GM21390 (cell line): ENCODE results near the gene LDLRAD4.

Experiments used
- ATAC-seq: cut with Tn5 transposase; IDR thresholded peaks from one replicate; pipeline ENCODE4 v1.9.1; 2021; ENCODE audit not compliant: unreplicated experiment

The LDLRAD4 gene

GRCh38 chr18:13264091-13265007 is 45.8 kb downstream of the LDLRAD4 start:
- no peak for ATAC-seq

- ATAC-seq, result no peak
Observed at GRCh38 chr18:13265008-13265910, 46.7 kb downstream of the LDLRAD4 start.

DNA sequence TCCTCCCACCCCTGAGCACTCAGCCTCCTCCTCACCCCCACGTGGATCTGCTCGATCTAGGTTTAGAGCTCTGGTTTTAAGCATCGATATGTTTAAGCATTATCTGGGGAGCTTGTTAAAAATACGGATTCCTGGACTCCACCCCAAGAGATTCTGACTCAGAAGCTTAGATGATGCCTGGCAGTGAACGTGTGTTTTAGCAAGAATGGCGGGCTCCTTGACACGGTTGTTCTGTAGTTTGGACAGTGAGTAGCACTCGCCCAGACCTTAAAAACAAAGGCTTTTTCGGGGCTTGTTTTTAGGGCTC is 47.3 kb downstream of the LDLRAD4 start:
- no peak for ATAC-seq

DNA sequence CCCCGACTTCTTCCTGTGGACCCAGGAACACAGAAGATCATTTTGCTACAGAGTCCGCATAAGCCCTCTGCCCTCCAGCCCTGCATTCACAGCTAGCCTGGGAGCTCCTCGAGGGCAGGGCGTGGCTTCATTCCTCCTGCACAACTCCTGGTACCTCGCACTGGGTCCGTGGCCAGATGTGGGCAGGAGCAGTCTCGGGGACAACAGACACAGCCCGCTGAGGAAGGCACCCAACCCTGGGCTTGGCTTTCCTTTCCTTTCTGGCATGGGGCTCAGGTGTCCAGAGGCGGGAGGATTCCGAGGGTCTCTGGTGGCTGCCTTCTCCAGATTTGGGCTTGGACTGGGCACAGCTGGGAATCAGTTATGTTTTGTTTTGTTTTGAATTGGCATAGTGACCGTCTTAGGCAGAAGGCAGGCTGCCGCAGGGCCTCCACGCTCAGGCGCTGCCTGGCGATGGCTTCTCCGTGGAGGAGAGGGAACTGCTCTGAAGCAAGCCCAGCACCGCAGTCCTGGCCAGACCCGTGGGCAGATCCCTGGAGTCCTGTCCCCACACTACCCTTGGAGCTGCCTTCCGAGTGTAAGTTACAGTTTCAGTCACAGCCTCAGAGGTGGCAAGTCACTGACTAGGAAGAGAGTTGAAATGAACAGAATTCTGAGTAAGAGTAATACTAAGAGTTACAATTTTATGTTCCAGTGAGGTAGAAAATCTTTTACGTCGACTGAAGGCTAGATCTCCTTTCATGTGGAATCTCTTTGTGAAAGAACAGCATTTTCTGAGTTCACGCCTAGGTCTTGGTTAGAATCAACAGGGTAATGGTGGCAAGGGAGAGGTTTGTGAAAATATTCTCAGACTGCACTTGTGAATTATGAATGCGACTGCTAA is 47.9 kb downstream of the LDLRAD4 start:
- ATAC-seq, result no peak

DNA sequence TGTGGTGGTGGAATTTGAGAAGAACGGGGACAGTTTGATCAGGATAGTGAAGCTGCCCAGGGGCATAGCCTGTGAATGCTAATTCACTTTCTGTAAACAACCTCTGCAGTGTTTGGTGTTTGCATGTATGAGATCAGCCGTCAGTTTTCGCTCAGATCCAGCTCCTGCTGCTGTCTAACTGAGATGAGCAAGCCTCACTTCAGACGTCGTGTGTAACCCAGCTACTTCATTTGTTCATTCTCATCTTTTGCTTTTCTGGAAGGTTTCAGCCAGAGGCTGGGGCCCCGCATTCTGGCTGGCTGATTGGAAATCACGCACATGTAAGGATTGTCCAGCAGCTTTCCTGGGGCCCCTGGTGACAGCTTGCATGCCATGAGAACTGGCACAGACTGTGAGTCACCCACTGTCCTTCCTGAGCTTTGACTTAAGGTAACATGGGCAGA is 48.9 kb downstream of the LDLRAD4 start:
- ATAC-seq, result no peak

DNA sequence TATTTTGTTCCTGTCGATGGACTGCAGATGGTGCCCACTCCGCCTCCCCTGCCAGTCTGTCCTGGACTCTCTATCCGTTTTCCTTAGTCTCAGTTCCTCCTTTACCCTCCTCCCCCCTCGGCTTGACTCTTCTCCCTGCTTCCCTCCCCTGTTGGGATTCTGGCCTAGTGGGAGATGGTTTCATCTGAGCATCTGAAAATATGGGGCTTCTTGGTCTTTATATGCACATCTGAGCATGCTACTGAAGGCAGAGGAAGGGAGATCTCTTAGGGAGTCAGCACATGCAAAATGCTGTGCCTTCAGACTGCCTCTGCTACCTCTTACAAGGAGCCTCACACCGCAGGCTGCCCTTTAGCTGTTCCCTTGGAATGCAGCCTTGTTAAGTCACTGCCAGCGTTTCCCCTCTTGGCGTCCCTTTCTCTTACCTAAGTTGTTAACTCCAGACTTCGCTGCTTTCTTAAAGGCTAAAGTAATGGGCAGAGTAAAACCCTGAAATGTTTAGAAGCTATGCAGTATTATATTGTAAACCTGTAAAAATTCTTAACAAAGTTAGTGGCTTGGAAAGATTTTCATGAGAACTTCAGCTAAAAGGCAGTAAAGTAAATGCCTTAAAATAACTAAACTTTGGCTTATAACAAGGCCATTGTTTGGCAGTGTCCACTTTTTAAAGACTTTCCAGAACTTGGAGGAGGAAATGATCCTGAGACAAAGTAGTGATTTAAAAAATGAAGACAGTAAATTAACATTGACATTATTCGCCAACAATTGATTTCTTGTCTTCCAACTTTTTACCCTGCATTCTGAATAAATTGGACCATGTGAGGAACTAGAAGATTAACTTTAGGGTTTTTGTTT is 49.8 kb downstream of the LDLRAD4 start:
- no peak for ATAC-seq

DNA sequence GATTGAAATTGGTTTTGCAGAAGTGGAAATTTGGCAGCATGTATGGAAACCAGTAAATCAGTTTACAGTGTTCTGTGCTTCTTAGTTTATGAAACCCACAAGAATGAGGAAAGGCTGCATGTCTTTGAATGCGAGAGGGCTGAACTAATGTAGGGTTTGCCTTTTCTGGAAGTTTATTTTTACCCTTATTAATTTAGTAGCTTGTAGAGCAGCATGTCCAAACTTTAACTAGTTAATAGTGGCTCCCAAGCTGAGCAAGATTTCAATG is 50.4 kb downstream of the LDLRAD4 start:
- no peak for ATAC-seq

DNA sequence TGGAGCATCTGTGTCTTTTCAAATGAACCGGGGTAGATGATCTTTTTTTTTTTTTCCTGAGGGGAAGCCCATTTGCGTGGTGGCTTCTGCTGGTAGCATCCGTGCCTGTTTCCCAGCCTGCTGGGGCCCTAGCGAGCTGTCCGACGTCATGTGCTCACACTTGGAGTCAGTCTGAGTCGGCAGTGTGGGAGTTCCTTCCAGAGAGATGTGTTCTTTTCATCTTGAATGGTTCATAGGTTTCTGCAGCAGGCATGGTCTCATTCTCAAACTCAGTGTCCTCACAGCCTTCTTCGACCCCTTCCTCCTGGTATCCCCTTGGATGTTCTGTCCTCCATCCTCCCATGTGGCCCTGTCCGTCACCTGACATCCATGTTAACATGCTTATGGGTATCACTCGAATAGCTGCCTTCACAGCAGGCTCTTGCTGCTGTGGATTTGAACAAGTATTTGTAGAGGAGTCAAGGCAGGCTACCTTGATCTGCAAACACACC is 51.0 kb downstream of the LDLRAD4 start:
- no peak for ATAC-seq

- no peak for ATAC-seq
Observed at GRCh38 chr18:13270279-13270855, 51.8 kb downstream of the LDLRAD4 start.

- ATAC-seq, result no peak
Observed at GRCh38 chr18:13271302-13271911, 52.8 kb downstream of the LDLRAD4 start.

- no peak for ATAC-seq
Observed at GRCh38 chr18:13272416-13272815, 53.9 kb downstream of the LDLRAD4 start.

- ATAC-seq, result no peak
Observed at GRCh38 chr18:13273800-13274199, 55.2 kb downstream of the LDLRAD4 start.

- ATAC-seq, result no peak
Observed at GRCh38 chr18:13275075-13275474, 56.5 kb downstream of the LDLRAD4 start.

DNA sequence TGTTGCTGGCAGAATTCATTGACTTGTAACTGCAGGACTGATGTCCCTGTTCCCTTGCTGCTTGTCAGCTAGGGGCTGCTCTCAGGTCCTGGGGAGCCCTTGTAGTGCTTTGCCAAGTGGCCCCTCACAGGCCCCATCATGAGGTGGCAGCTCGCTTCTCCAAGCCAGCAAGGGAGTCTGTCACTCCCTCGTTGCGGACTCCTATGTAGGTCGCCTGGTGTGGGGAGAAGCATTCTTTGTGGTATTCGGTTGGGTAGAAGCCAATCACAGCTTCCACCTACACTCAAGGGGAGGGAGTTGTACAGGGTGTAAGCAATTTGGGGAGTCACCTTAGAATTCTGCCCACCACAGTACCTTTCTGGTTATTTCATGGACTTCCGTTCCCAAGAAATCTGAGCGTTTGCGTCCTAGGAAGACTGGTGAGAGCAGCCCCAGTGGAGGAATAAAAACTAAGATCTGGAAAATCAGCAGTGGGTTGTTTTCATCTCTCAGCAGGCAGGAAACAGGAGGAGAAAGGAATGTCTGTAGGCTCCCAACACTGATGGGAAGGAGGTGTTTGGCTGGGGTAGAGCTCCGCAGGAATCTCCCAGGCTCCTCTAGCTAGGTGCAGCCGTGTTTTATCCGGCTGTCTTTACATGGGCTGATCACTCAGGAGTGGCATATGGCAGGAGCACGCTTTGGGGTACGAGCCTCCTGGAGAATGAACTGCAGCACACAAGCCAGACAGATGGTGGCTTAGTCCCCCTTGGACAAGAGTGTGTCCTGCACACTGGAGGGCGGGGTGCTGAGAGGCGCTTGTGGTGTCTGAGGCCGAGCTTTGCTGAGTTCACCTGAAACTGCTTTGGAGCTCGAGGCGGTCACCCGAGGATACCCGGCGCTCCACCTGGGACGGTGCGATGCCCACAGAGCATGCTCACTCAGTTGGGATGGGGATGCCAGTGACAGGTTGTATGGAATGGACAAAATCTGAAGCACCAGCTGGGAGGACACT is 58.3 kb downstream of the LDLRAD4 start:
- ATAC-seq, result no peak

- no peak for ATAC-seq
Observed at GRCh38 chr18:13278062-13278630, 59.6 kb downstream of the LDLRAD4 start.

GRCh38 chr18:13279181-13280069 is 60.9 kb downstream of the LDLRAD4 start:
- no peak for ATAC-seq
